K562 (cell line): ENCODE measurements around the gene RRAS. TPM values are rescaled to one million over a fixed set of nuclear protein-coding genes. Genes with fewer than 3 reads are reported as not detected.

Source experiments
- BMI1 ChIP-seq: fragments of 150-350 bp; IDR thresholded peaks from 2 replicates; pipeline ENCODE4 v1.6.1; 2014; ENCODE audit warnings: low read length
- CBFA2T3 ChIP-seq: fragments of 450-650 bp; IDR thresholded peaks from 2 replicates; pipeline ENCODE4 v1.6.1; 2017
- CEBPG ChIP-seq, 3 experiments: fragments of 200-800 bp in 1 of 3; sonication (Bioruptor generic) in 1 of 3; sonication (generic) in 1 of 3; formaldehyde crosslinking in 1 of 3; IDR thresholded peaks in 2 of 3; conservative IDR thresholded peaks in 1 of 3; 2 replicates each; pipeline versions ENCODE4 v1.6.1 to v1.8.0; 2016 to 2022; ENCODE audit warnings: missing compliant biosample characterization in 2 of 3, missing genetic modification characterization in 2 of 3, mild to moderate bottlenecking in 1 of 3, missing genetic modification reagents in 1 of 3
- FOXA3 ChIP-seq, 2 experiments: fragments of 450-650 bp in 1 of 2; sonication (generic) in 1 of 2; formaldehyde crosslinking; IDR thresholded peaks in 1 of 2; conservative IDR thresholded peaks in 1 of 2; 2 replicates each; pipeline versions ENCODE4 v1.4.0 to v1.8.0; 2020 to 2022; ENCODE audit warnings: mild to moderate bottlenecking in 2 of 2, missing genetic modification reagents in 1 of 2
- JUND ChIP-seq, 2 experiments: IDR thresholded peaks; 2 replicates in 1 of 2; 3 replicates in 1 of 2; pipeline ENCODE4 v1.6.1; 2011; ENCODE audit warnings: borderline replicate concordance in 2 of 2, low read depth in 2 of 2, low read length in 2 of 2, improper control_type of control experiment in 1 of 2, missing biosample characterization in 1 of 2, missing genetic modification characterization in 1 of 2, missing genetic modification reagents in 1 of 2
- KDM1A ChIP-seq, 2 experiments: fragments of 450-650 bp; IDR thresholded peaks; 2 replicates each; pipeline ENCODE4 v1.6.1; 2016; ENCODE audit warnings: mild to moderate bottlenecking in 2 of 2
- KDM5B ChIP-seq: fragments of 200-600 bp; sonication (generic); IDR thresholded peaks from 2 replicates; pipeline ENCODE4 v1.6.1; 2012; ENCODE audit warnings: low read depth, mild to moderate bottlenecking, moderate library complexity, low read length, control low read depth, inconsistent platforms; ENCODE audit not compliant: insufficient replicate concordance
- MCM5 ChIP-seq: fragments of 450-650 bp; IDR thresholded peaks from 2 replicates; pipeline ENCODE4 v1.6.1; 2016; ENCODE audit warnings: low read depth
- NCOA2 ChIP-seq, 2 experiments: fragments of 450-650 bp; IDR thresholded peaks; 2 replicates each; pipeline ENCODE4 v1.6.1; 2018; ENCODE audit warnings: mild to moderate bottlenecking in 2 of 2, moderate library complexity in 1 of 2; ENCODE audit not compliant: partially characterized antibody in 2 of 2
- NCOR1 ChIP-seq: fragments of 450-650 bp; IDR thresholded peaks from 2 replicates; pipeline ENCODE4 v1.6.1; 2016; ENCODE audit warnings: mild to moderate bottlenecking, moderate library complexity
- NEUROD1 ChIP-seq: fragments of 150-350 bp; IDR thresholded peaks from 2 replicates; pipeline ENCODE4 v1.6.1; 2014; ENCODE audit warnings: borderline replicate concordance, low read length, low read depth; ENCODE audit not compliant: partially characterized antibody
- NR2C2 ChIP-seq, 2 experiments: fragments of 200-800 bp in 1 of 2; sonication (Bioruptor generic) in 1 of 2; sonication (generic) in 1 of 2; formaldehyde crosslinking in 1 of 2; IDR thresholded peaks; 2 replicates each; pipeline versions ENCODE4 v1.6.1 to v1.8.0; 2016 to 2022; ENCODE audit warnings: mild to moderate bottlenecking in 1 of 2, missing compliant biosample characterization in 1 of 2, missing genetic modification characterization in 1 of 2, missing genetic modification reagents in 1 of 2
- NUFIP1 ChIP-seq: fragments of 450-650 bp; IDR thresholded peaks from 2 replicates; pipeline ENCODE4 v1.6.1; 2018; ENCODE audit not compliant: partially characterized antibody
- RBFOX2 ChIP-seq: fragments of 200-400 bp; formaldehyde crosslinking; IDR thresholded peaks from 2 replicates; pipeline ENCODE4 v1.6.1; 2017; ENCODE audit warnings: low read depth, mild to moderate bottlenecking, low read length, moderate library complexity
- SMAD4 ChIP-seq: fragments of 250-450 bp; sonication (Bioruptor Pico); conservative IDR thresholded peaks from 2 replicates; pipeline ENCODE4 v1.8.0; 2021; ENCODE audit warnings: inconsistent platforms, mild to moderate bottlenecking, moderate library complexity
- SRSF3 ChIP-seq: fragments of 200-400 bp; formaldehyde crosslinking; IDR thresholded peaks from 2 replicates; pipeline ENCODE4 v1.6.1; 2016; ENCODE audit warnings: mild to moderate bottlenecking, low read length, moderate library complexity; ENCODE audit not compliant: insufficient read depth
- TCF7L2 ChIP-seq: fragments of 150-350 bp; IDR thresholded peaks from 2 replicates; pipeline ENCODE4 v1.6.1; 2016; ENCODE audit warnings: low read depth, mild to moderate bottlenecking, low read length, moderate library complexity
- TEAD2 ChIP-seq: fragments of 450-650 bp; IDR thresholded peaks from 2 replicates; pipeline ENCODE4 v1.6.1; 2016; ENCODE audit warnings: missing genetic modification characterization, control low read depth, missing compliant biosample characterization
- ZNF165 ChIP-seq: fragments of 250-450 bp; sonication (Bioruptor Pico); IDR thresholded peaks from 2 replicates; pipeline ENCODE4 v1.4.0; 2020; ENCODE audit warnings: borderline replicate concordance
- ZNF668 ChIP-seq: fragments of 250-450 bp; sonication (Bioruptor Pico); IDR thresholded peaks from 2 replicates; pipeline ENCODE4 v1.8.0; 2022; ENCODE audit warnings: mild to moderate bottlenecking, inconsistent platforms
- polyA plus RNA-seq, 8 experiments: library from polyadenylated mRNA; depleted of rRNA in 4 of 8; stranded (reverse) in 5 of 8; unstranded in 3 of 8; fragments of >200 nt; fragmentation: Nextera tagmentation in 2 of 8; fragmentation: Illumina TruSeq in 1 of 8; extraction: Ambion mirVana in 2 of 8; extraction: Trizol in 1 of 8; gene quantifications; 2 replicates each; pipeline versions ENCODE4 v1.2.1 to v1.2.3, GENCODE V29; 2011 to 2014; ENCODE audit warnings: inconsistent platforms in 1 of 8, missing spikeins in 1 of 8
- total RNA-seq, 7 experiments: library from RNA; depleted of rRNA in 6 of 7; stranded (reverse); fragments of >200 nt in 6 of 7; fragmentation: Illumina TruSeq in 2 of 7; extraction: Trizol in 2 of 7; gene quantifications; 2 replicates each; pipeline versions ENCODE4 v1.2.1 to v1.2.3, GENCODE V29; 2011 to 2021; ENCODE audit warnings: low replicate concordance in 1 of 7
- TF ChIP-seq, protein P1 (sequence below): sonication (generic); formaldehyde crosslinking; IDR thresholded peaks from 2 replicates; pipeline ENCODE4 v1.8.1; 2023; ENCODE audit warnings: missing genetic modification reagents, mild to moderate bottlenecking, borderline replicate concordance
- TF ChIP-seq, protein P2 (sequence below): fragments of 250-450 bp; sonication (Bioruptor Pico); IDR thresholded peaks from 2 replicates; pipeline ENCODE4 v1.8.0; 2022; ENCODE audit warnings: moderate library complexity, mild to moderate bottlenecking, inconsistent platforms

The RRAS gene
- total and polyA plus RNA-seq, 9 of the 15 experiments (the other 6 are each of a cell fraction or from before 2014, with no cell fraction given) = 0.70 to 17.3 (median 8.2) TPM

GRCh38 chr19:49640113-49640898 lies at the start of gene RRAS (continued):
- TF ChIP-seq TEAD2 (tag) (peak; percentile 85), NCOR1 (peak; percentile 63; the same call in 1 of the 2 replicates), KDM5B (peak; percentile 72), BMI1 (no peak), ZNF668 (CRISPR knock-in tag) (no peak), CEBPG (CRISPR knock-in tag; IDR thresholded peaks at IDR 0.05) (no peak), CEBPG (tag; conservative IDR thresholded peaks at IDR 0.05 in 1 of 2, IDR thresholded peaks at IDR 0.05 in 1 of 2) (no peak), RBFOX2 (peak; percentile 89), ZNF165 (CRISPR knock-in tag) (no peak), FOXA3 (CRISPR knock-in tag; conservative IDR thresholded peaks at IDR 0.05 in 1 of 2, IDR thresholded peaks at IDR 0.05 in 1 of 2) (peak in 1 of 2 experiments; percentile 27; a peak in 1 of 4 replicates), NR2C2 (CRISPR knock-in tag; IDR thresholded peaks at IDR 0.05) (0 out of 2 replicates have a peak, but pooled peaks have one; percentile 41), NR2C2 (tag; IDR thresholded peaks at IDR 0.05) (no peak; the same call in 1 of the 2 replicates), NUFIP1 (no peak), TCF7L2 (no peak), KDM1A (IDR thresholded peaks at IDR 0.05) (no peak), NEUROD1 (peak; percentile 81), JUND (IDR thresholded peaks at IDR 0.05; ENCODE audit: borderline replicate concordance, low read depth, low read length) (peak; percentile 91), JUND (tag; IDR thresholded peaks at IDR 0.05; ENCODE audit: borderline replicate concordance, low read depth, low read length) (peak; percentile 91; the same call in 1 of the 3 replicates), NCOA2 (IDR thresholded peaks at IDR 0.05; ENCODE audit: partially characterized antibody in 2 of 2) (no peak), MCM5 (no peak), CBFA2T3 (no peak), SRSF3 (no peak), SMAD4 (CRISPR knock-in tag) (peak; percentile 83)
- TF ChIP-seq, protein P1, sequence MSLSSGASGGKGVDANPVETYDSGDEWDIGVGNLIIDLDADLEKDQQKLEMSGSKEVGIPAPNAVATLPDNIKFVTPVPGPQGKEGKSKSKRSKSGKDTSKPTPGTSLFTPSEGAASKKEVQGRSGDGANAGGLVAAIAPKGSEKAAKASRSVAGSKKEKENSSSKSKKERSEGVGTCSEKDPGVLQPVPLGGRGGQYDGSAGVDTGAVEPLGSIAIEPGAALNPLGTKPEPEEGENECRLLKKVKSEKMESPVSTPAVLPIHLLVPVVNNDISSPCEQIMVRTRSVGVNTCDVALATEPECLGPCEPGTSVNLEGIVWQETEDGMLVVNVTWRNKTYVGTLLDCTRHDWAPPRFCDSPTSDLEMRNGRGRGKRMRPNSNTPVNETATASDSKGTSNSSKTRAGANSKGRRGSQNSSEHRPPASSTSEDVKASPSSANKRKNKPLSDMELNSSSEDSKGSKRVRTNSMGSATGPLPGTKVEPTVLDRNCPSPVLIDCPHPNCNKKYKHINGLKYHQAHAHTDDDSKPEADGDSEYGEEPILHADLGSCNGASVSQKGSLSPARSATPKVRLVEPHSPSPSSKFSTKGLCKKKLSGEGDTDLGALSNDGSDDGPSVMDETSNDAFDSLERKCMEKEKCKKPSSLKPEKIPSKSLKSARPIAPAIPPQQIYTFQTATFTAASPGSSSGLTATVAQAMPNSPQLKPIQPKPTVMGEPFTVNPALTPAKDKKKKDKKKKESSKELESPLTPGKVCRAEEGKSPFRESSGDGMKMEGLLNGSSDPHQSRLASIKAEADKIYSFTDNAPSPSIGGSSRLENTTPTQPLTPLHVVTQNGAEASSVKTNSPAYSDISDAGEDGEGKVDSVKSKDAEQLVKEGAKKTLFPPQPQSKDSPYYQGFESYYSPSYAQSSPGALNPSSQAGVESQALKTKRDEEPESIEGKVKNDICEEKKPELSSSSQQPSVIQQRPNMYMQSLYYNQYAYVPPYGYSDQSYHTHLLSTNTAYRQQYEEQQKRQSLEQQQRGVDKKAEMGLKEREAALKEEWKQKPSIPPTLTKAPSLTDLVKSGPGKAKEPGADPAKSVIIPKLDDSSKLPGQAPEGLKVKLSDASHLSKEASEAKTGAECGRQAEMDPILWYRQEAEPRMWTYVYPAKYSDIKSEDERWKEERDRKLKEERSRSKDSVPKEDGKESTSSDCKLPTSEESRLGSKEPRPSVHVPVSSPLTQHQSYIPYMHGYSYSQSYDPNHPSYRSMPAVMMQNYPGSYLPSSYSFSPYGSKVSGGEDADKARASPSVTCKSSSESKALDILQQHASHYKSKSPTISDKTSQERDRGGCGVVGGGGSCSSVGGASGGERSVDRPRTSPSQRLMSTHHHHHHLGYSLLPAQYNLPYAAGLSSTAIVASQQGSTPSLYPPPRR (CRISPR knock-in tag) = no peak
- TF ChIP-seq, protein P2, sequence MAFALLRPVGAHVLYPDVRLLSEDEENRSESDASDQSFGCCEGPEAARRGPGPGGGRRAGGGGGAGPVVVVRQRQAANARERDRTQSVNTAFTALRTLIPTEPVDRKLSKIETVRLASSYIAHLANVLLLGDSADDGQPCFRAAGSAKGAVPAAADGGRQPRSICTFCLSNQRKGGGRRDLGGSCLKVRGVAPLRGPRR (CRISPR knock-in tag) = no peak
